Measurements from ENCODE around the gene OR13C4. TPM values are rescaled to one million over a fixed set of nuclear protein-coding genes. Genes with fewer than 3 reads are reported as not detected.

The OR13C4 gene
- total RNA-seq = not detected
- polyA plus RNA-seq (ENCODE audit: insufficient read depth, low read depth, low replicate concordance) = not detected
- long read RNA-seq, donor 1 = 0 reads
- long read RNA-seq, donor 2 = 0 reads

GRCh38 chr9:104527109-104527508, at the start of gene OR13C4:
TSS of gene OR13C4 (minus strand) at chr9:104527209. CDS start at chr9:104527209, 0 bp downstream.
- no peak for TF ChIP-seq POLR2A (IDR thresholded peaks at IDR 0.05)
- DNase-seq = no peak
- H3K9me3 ChIP-seq = no peaks in the 10 kb centered on the region
- no peak within 1 kb of the TSS for H3K27ac ChIP-seq
- H3K36me3 ChIP-seq (ENCODE audit: low read depth, missing control alignments) = no peaks in the 10 kb centered on the region
- H3K4me3 ChIP-seq = no peak within 1 kb of the TSS
- H3K27me3 ChIP-seq = no peaks in the 10 kb centered on the region
- intact Hi-C loops (cut with DNase I; ENCODE audit: low total_unique reads) = no loop called here
- no peaks in the 10 kb centered on the region for H3K4me1 ChIP-seq

- 82 to 85% methylated on average over 2 of the region's 2 CpGs for WGBS, 2 donors
- Histone ChIP-seq H3K4me1 (no peaks in the 10 kb centered on the region), H3K4me3 (no peak overlapping the region), H3K27me3 (no peaks in the 10 kb centered on the region), H3K27ac (no peak overlapping the region), H3K9me3 (no peaks in the 10 kb centered on the region), H3K36me3 (ENCODE audit: low read depth, missing control alignments) (no peaks in the 10 kb centered on the region)
- no peak for DNase-seq
- TF ChIP-seq CTCF (IDR thresholded peaks at IDR 0.05) (no peak), POLR2A (IDR thresholded peaks at IDR 0.05) (no peak)
- intact Hi-C loops (cut with DNase I; ENCODE audit: low total_unique reads) = no loop called here
Observed at GRCh38 chr9:104575456-104575855, 48.4 kb upstream of the OR13C4 start.

DNA sequence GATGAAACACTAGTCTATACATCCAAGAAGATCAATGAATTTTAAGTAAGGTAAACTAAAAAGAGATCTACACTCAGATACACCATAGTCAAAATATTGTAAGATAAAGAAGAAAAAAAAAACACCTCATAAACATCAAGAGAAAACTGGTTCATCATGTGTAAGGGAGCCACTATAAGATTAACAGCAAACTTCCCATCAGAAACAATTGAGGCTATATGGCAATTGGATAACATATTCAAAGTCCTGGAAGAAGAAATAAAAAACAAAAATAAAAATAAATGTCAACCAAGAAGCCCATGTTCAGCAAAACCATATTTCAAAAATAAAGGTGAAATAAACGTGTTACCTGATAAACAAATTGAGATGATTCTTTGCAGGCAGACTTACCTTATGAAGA, 45.6 kb upstream of the OR13C4 start:
- Histone ChIP-seq H3K27me3 (no peaks in the 10 kb centered on the region), H3K36me3 (ENCODE audit: low read depth, missing control alignments) (no peaks in the 10 kb centered on the region), H3K4me1 (no peaks in the 10 kb centered on the region), H3K4me3 (no peak overlapping the region), H3K27ac (no peak overlapping the region), H3K9me3 (no peaks in the 10 kb centered on the region)
- intact Hi-C loops (cut with DNase I; ENCODE audit: low total_unique reads) = no loop called here
- DNase-seq = no peak
- WGBS, 2 donors = 79 to 89% methylated on average over 1 of the region's 1 CpG
- TF ChIP-seq CTCF (IDR thresholded peaks at IDR 0.05) (no peak), POLR2A (IDR thresholded peaks at IDR 0.05) (no peak)

- Histone ChIP-seq H3K36me3 (ENCODE audit: low read depth, missing control alignments) (no peaks in the 10 kb centered on the region), H3K4me1 (no peaks in the 10 kb centered on the region), H3K27ac (no peak within 1 kb of the TSS), H3K27me3 (no peaks in the 10 kb centered on the region), H3K9me3 (no peaks in the 10 kb centered on the region), H3K4me3 (no peak within 1 kb of the TSS)
- no peak for DNase-seq
- TF ChIP-seq CTCF (IDR thresholded peaks at IDR 0.05) = no peak
- no peak for TF ChIP-seq POLR2A (IDR thresholded peaks at IDR 0.05)
- intact Hi-C loops (cut with DNase I; ENCODE audit: low total_unique reads) = no loop called here
- WGBS, 2 donors = 71 to 79% methylated on average over 4 of the region's 4 CpGs
Observed at GRCh38 chr9:104568868-104569267, 41.9 kb upstream of the OR13C4 start, which contains the start of gene OR13C8. TSS of gene OR13C8 (plus strand) at chr9:104569168. CDS start at chr9:104569168, 0 bp downstream.

GRCh38 chr9:104564358-104564757, 37.3 kb upstream of the OR13C4 start:
- H3K36me3 ChIP-seq (ENCODE audit: low read depth, missing control alignments) = no peaks in the 10 kb centered on the region
- H3K27ac ChIP-seq = no peak overlapping the region
- 41 to 66% methylated on average over 1 of the region's 1 CpG for WGBS, 2 donors
- H3K4me1 ChIP-seq = no peaks in the 10 kb centered on the region
- H3K9me3 ChIP-seq = no peaks in the 10 kb centered on the region
- no peak for TF ChIP-seq CTCF (IDR thresholded peaks at IDR 0.05)
- no peak for TF ChIP-seq POLR2A (IDR thresholded peaks at IDR 0.05)
- no peaks in the 10 kb centered on the region for H3K27me3 ChIP-seq
- H3K4me3 ChIP-seq = no peak overlapping the region
- intact Hi-C loops (cut with DNase I; ENCODE audit: low total_unique reads) = no loop called here
- no peak for DNase-seq

All from testis (tissue), 5 donors.